ENCODE measurements around the gene UIMC1.

DNA sequence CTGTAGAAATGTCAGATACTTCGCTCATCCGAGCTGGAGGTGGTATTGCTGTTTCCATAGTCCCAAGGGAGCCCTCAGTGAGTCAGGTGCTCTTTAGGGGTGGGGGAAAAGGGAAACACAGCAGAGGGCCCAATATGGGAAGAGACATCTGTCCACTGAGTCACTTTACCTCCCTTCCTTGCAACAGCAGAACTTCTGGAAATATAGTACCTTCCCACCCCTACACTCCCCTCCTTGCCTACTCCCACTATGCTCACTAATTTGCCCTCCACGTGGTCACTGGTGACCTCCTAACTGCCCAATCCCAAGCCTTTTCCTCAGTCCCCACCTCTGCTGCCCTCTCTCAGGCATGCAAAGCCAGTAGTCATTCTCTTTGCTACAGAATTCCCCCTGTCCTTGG is 109.3 kb downstream of the UIMC1 start:
- TF ChIP-seq, protein P1, sequence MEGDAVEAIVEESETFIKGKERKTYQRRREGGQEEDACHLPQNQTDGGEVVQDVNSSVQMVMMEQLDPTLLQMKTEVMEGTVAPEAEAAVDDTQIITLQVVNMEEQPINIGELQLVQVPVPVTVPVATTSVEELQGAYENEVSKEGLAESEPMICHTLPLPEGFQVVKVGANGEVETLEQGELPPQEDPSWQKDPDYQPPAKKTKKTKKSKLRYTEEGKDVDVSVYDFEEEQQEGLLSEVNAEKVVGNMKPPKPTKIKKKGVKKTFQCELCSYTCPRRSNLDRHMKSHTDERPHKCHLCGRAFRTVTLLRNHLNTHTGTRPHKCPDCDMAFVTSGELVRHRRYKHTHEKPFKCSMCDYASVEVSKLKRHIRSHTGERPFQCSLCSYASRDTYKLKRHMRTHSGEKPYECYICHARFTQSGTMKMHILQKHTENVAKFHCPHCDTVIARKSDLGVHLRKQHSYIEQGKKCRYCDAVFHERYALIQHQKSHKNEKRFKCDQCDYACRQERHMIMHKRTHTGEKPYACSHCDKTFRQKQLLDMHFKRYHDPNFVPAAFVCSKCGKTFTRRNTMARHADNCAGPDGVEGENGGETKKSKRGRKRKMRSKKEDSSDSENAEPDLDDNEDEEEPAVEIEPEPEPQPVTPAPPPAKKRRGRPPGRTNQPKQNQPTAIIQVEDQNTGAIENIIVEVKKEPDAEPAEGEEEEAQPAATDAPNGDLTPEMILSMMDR (conservative IDR thresholded peaks at IDR 0.05): no peak
- 0 out of 2 replicates have a peak, but pooled peaks have one; percentile 7 for TF ChIP-seq ZFX (IDR thresholded peaks at IDR 0.05)
